ENCODE results near the gene ARHGAP22.

The ARHGAP22 gene

DNA sequence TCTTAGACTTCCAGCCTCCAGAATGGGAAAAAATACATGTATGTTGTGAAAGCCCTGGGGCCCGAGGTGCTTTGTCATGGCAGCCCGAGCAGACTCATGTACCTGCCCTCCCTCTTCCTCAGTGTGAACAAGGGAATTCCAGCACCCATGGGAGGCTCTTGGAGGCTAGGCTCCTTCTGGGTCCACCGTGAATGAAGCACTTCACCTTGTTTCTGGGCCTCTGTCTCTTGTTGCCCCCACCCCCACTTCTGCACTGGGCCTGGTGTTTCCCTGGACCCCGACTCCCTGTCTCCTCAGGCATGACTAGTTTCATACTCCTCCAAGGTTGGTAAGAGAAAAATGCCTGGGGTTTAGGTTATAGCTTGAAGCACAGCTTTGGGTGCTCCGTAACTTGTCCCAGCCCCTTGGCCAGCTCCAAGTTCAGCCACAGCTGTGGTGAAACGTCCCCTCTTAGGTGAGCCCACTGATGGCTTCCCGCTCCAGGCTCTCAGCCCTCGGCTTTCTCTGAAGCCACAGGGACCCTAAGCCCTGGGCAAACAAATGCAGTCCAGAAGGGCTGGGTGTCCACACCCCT, 30.2 kb upstream of the ARHGAP22 start:
- Histone ChIP-seq H3K9me3 (replicated peaks; ENCODE audit: insufficient read depth, low read length) (no peaks in the 10 kb centered on the region), H3K4me2 (ENCODE audit: low read depth, low read length) (peak overlapping the region; percentile 78), H3K4me3 (ENCODE audit: low read length) (no peak overlapping the region), H3K27me3 (replicated peaks; ENCODE audit: insufficient read depth, low read length) (no peaks in the 10 kb centered on the region), H3F3A (ENCODE audit: insufficient read depth, low read length) (peaks cover 19% of the 10 kb centered on the region), H3K9me2 (replicated peaks; ENCODE audit: insufficient read depth, low read length) (no peaks in the 10 kb centered on the region), H3K4me1 (ENCODE audit: low read length) (peaks cover 68% of the 10 kb centered on the region), H3K79me2 (ENCODE audit: low read length) (no peaks in the 10 kb centered on the region), H4K20me1 (ENCODE audit: insufficient read depth, low read length) (no peaks in the 10 kb centered on the region), H3K9ac (ENCODE audit: low read length) (peak overlapping the region; percentile 29; the same call in 1 of the 2 replicates), H3K36me3 (replicated peaks; ENCODE audit: insufficient read depth, low read length) (no peaks in the 10 kb centered on the region), H2AFZ (ENCODE audit: low read length) (peak overlapping the region; percentile 44), H3K27ac (ENCODE audit: low read length) (peak overlapping the region; percentile 85; the same call in 1 of the 2 replicates)
- TF ChIP-seq EZH2phosphoT487 (IDR thresholded peaks at IDR 0.05; ENCODE audit: low read length): no peak
- TF ChIP-seq EZH2 (optimal IDR thresholded peaks at IDR 0.05; ENCODE audit: low read depth, low read length): no peak
- TF ChIP-seq, protein P1, sequence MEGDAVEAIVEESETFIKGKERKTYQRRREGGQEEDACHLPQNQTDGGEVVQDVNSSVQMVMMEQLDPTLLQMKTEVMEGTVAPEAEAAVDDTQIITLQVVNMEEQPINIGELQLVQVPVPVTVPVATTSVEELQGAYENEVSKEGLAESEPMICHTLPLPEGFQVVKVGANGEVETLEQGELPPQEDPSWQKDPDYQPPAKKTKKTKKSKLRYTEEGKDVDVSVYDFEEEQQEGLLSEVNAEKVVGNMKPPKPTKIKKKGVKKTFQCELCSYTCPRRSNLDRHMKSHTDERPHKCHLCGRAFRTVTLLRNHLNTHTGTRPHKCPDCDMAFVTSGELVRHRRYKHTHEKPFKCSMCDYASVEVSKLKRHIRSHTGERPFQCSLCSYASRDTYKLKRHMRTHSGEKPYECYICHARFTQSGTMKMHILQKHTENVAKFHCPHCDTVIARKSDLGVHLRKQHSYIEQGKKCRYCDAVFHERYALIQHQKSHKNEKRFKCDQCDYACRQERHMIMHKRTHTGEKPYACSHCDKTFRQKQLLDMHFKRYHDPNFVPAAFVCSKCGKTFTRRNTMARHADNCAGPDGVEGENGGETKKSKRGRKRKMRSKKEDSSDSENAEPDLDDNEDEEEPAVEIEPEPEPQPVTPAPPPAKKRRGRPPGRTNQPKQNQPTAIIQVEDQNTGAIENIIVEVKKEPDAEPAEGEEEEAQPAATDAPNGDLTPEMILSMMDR (IDR thresholded peaks at IDR 0.05; ENCODE audit: low read length): no peak
- DNase-seq: no peak

DNA sequence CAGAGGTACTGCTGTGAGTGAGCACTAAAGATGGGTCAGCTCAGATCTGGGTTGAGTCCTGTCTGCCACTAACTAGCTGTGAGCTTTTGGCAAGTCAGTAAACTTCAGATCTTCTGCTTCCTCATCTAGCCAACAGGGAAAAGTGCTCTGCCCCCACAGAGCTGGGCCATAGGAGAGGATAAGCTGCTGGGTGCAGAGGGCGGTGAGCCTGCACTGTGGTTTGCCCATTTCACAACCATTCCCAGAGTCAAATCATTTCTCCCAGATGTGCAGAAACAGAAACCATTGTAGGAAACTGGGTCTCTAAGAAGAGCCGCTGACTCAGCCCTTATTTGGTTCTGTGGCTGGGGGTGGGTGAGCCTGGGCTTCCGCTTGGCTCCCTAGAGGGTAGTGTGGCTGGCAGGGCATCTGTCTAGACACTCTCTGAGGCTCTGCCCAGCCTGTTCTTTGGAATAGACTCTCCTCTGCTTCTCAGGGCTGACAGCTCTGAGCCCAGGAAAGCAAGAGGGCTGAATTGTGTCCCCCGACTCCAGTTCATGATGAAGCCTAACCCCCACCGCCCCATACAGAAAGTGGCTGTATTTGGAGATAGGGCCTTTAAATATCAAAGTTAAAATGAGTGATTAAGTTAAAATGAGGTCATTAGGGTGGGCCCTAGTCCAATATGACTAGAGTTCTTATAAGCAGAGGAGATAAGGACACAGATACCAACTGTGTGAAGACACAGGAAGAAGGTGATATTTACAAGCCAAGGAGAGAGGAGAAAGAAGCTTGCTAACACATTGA, 29.5 kb upstream of the ARHGAP22 start:
- no peak for TF ChIP-seq EZH2phosphoT487 (IDR thresholded peaks at IDR 0.05; ENCODE audit: low read length)
- TF ChIP-seq, protein P1 (IDR thresholded peaks at IDR 0.05; ENCODE audit: low read length): no peak
- TF ChIP-seq EZH2 (optimal IDR thresholded peaks at IDR 0.05; ENCODE audit: low read depth, low read length): no peak
- H3K36me3 ChIP-seq (replicated peaks; ENCODE audit: insufficient read depth, low read length): no peaks in the 10 kb centered on the region
- peaks cover 19% of the 10 kb centered on the region for H3F3A ChIP-seq (ENCODE audit: insufficient read depth, low read length)
- H3K27ac ChIP-seq (ENCODE audit: low read length): peak overlapping the region; percentile 85
- H3K4me2 ChIP-seq (ENCODE audit: low read depth, low read length): peak overlapping the region; percentile 78
- no peaks in the 10 kb centered on the region for H3K27me3 ChIP-seq (replicated peaks; ENCODE audit: insufficient read depth, low read length)
- H3K79me2 ChIP-seq (ENCODE audit: low read length): no peaks in the 10 kb centered on the region
- H3K4me1 ChIP-seq (ENCODE audit: low read length): peaks cover 61% of the 10 kb centered on the region
- peak; percentile 89 for DNase-seq
- H3K4me3 ChIP-seq (ENCODE audit: low read length): peak overlapping the region; percentile 18; the same call in 1 of the 2 replicates
- H2AFZ ChIP-seq (ENCODE audit: low read length): peak overlapping the region; percentile 44
- H4K20me1 ChIP-seq (ENCODE audit: insufficient read depth, low read length): no peaks in the 10 kb centered on the region
- no peaks in the 10 kb centered on the region for H3K9me3 ChIP-seq (replicated peaks; ENCODE audit: insufficient read depth, low read length)
- H3K9me2 ChIP-seq (replicated peaks; ENCODE audit: insufficient read depth, low read length): no peaks in the 10 kb centered on the region
- H3K9ac ChIP-seq (ENCODE audit: low read length): peak overlapping the region; percentile 29

DNA sequence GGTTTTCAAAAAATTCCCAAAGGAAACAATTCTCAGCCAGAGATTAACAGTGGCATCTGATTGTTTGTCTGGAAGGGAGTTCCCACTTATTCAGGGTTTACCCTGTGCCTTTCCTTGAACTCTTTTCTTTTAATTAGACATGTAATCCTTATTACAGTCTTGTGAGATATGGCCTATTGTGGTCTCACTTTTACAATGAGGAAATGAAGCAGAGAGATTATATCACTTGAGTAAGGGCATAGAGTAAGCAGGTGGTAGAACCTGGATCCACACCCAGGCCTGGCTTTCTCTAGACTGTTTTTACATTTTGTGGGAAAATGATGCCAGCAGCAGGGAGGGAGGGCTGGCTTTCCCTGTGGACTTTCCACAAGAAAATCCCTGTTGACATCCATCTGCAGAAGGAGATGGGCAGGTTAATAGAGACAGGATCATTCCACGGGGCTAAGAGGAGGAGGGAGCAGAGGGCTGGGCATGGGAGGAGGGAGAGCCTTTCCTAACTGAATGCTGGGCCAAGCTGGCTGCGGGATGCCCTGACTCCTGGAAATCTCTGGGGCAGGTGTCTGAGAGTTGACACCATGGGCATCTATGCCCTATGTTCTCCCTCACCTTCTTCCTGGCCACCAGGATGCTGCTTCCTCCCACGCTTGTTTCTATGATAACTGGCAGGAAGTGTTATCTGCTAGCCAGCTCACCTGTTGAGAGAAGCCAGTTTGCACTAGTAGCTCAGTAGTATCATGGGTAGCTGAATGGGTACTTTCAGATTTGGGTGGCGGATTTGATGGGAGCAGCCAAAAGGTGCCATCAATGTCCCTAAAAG, 28.7 kb upstream of the ARHGAP22 start:
- Histone ChIP-seq H3K4me3 (ENCODE audit: low read length) (peak overlapping the region; percentile 18; the same call in 1 of the 2 replicates), H3F3A (ENCODE audit: insufficient read depth, low read length) (peaks cover 19% of the 10 kb centered on the region), H3K27me3 (replicated peaks; ENCODE audit: insufficient read depth, low read length) (no peaks in the 10 kb centered on the region), H3K9me3 (replicated peaks; ENCODE audit: insufficient read depth, low read length) (no peaks in the 10 kb centered on the region), H3K79me2 (ENCODE audit: low read length) (no peaks in the 10 kb centered on the region), H3K4me1 (ENCODE audit: low read length) (peaks cover 53% of the 10 kb centered on the region), H3K9ac (ENCODE audit: low read length) (no peak overlapping the region), H3K4me2 (ENCODE audit: low read depth, low read length) (peak overlapping the region; percentile 78), H3K9me2 (replicated peaks; ENCODE audit: insufficient read depth, low read length) (no peaks in the 10 kb centered on the region), H3K36me3 (replicated peaks; ENCODE audit: insufficient read depth, low read length) (no peaks in the 10 kb centered on the region), H4K20me1 (ENCODE audit: insufficient read depth, low read length) (no peaks in the 10 kb centered on the region), H2AFZ (ENCODE audit: low read length) (peak overlapping the region; percentile 42), H3K27ac (ENCODE audit: low read length) (peak overlapping the region; percentile 85)
- DNase-seq: peak; percentile 63
- TF ChIP-seq EZH2phosphoT487 (IDR thresholded peaks at IDR 0.05; ENCODE audit: low read length): no peak
- no peak for TF ChIP-seq EZH2 (optimal IDR thresholded peaks at IDR 0.05; ENCODE audit: low read depth, low read length)
- TF ChIP-seq, protein P1 (IDR thresholded peaks at IDR 0.05; ENCODE audit: low read length): no peak

All from MM.1S (cell line).